OCI-LY3 (cell line): ENCODE measurements around the gene FAM3A.

Source experiments
- H2AFZ ChIP-seq: fragments of 200-600, 300-600 bp; shearing (Covaris generic); 2 replicates; pipeline ENCODE4 v1.6.0; 2014; ENCODE audit warnings: antibody characterized with exemption, low read depth, low read length
- H3K27ac ChIP-seq: fragments of 200-600, 300-600 bp; sonication (generic); 2 replicates; pipeline ENCODE4 v1.5.1; 2014; ENCODE audit warnings: mild to moderate bottlenecking, low read length, moderate library complexity, mixed read lengths
- H3K27me3 ChIP-seq: fragments of 200-600, 300-600 bp; sonication (generic); 2 replicates; pipeline ENCODE4 v1.6.1; 2014; ENCODE audit warnings: low read depth, low read length, mixed read lengths
- H3K36me3 ChIP-seq: fragments of 200-600, 300-600 bp; sonication (generic); replicated peaks from 2 replicates; pipeline ENCODE3; 2014; ENCODE audit warnings: low read depth, low read length, mixed read lengths
- H3K4me1 ChIP-seq: fragments of 300-600, 200-600 bp; sonication (generic); 2 replicates; pipeline ENCODE4 v1.6.1; 2014; ENCODE audit warnings: low read length, mixed read lengths
- H3K4me2 ChIP-seq: fragments of 200-600, 300-600 bp; sonication (generic); 2 replicates; pipeline ENCODE4 v1.6.1; 2014; ENCODE audit warnings: low read length, mixed read lengths
- H3K4me3 ChIP-seq: fragments of 300-600, 200-600 bp; sonication (generic); 2 replicates; pipeline ENCODE4 v1.5.1; 2014; ENCODE audit warnings: antibody characterized with exemption, mild to moderate bottlenecking, low read length, moderate library complexity
- H3K79me2 ChIP-seq: fragments of 300-600, 200-600 bp; shearing (Covaris generic); 2 replicates; pipeline ENCODE4 v1.6.1; 2014; ENCODE audit warnings: mild to moderate bottlenecking, low read length, mixed read lengths
- H3K9ac ChIP-seq: fragments of 300-600, 200-600 bp; shearing (Covaris generic); 2 replicates; pipeline ENCODE4 v1.6.0; 2014; ENCODE audit warnings: mild to moderate bottlenecking, low read length, moderate library complexity
- H3K9me3 ChIP-seq: fragments of 200-600, 300-600 bp; shearing (Covaris generic); 2 replicates; pipeline ENCODE4 v1.6.1; 2014; ENCODE audit warnings: low read length, mixed read lengths; ENCODE audit not compliant: insufficient read depth
- H4K20me1 ChIP-seq: fragments of 200-600, 300-600 bp; sonication (generic); 2 replicates; pipeline ENCODE4 v1.6.1; 2016; ENCODE audit warnings: low read length, mixed read lengths; ENCODE audit not compliant: insufficient read depth
- CTCF ChIP-seq: fragments of 200-600, 300-600 bp; sonication (generic); IDR thresholded peaks from 2 replicates; pipeline ENCODE4 v1.5.1; 2014; ENCODE audit warnings: antibody characterized with exemption, low read length, low read depth
- EZH2phosphoT487 ChIP-seq: fragments of 200-600 bp; shearing (Covaris generic); IDR thresholded peaks from 2 replicates; pipeline ENCODE4 v1.6.1; 2018; ENCODE audit warnings: antibody characterized with exemption, mixed run types, low read depth

Gene FAM3A

DNA sequence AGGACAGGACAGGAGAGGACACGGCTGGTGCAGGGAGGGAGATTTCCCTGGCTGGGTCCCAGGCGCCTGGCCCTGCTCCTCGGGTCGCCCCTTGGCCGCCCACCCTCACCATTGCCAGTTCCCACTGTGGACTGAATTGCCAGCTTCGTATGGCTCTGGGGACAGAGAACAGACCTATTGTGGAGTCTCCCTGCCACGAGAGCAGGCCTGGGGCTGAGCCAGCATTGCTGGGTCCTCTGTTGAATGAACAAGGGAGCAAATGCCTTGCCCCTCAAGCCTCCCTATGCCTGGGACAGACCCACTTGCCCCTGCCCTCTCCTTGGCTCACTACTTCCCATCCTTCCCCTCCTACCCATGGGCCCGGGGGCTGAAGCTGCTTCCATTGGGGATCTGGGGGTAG, 53.6 kb downstream of the FAM3A start:
- no peaks in the 10 kb centered on the region for H3K36me3 ChIP-seq
- H3K9me3 ChIP-seq, result no peaks in the 10 kb centered on the region
- H3K4me2 ChIP-seq, result no peak overlapping the region
- TF ChIP-seq EZH2phosphoT487, result no peak
- no peak for TF ChIP-seq CTCF
- H3K27ac ChIP-seq, result no peak overlapping the region
- H2AFZ ChIP-seq, result no peak overlapping the region
- peaks cover 5% of the 10 kb centered on the region; the same call in 1 of the 2 replicates for H4K20me1 ChIP-seq
- H3K4me1 ChIP-seq, result peaks cover 6% of the 10 kb centered on the region; the same call in 1 of the 2 replicates
- peaks cover 14% of the 10 kb centered on the region; the same call in 1 of the 2 replicates for H3K79me2 ChIP-seq
- no peak overlapping the region for H3K4me3 ChIP-seq
- no peak overlapping the region for H3K9ac ChIP-seq
- H3K27me3 ChIP-seq, result no peaks in the 10 kb centered on the region

DNA sequence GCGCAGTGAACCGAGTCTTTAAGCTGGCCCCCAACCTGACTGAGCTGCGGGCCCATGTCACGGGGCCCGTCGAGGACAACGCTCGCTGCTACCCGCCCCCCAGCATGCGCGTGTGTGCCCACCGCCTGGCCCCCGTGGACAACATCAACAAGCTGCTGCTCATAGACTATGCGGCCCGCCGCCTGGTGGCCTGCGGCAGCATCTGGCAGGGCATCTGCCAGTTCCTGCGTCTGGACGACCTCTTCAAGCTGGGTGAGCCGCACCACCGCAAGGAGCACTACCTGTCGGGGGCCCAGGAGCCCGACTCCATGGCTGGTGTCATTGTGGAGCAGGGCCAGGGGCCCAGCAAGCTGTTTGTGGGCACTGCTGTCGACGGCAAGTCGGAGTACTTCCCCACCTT, 55.7 kb downstream of the FAM3A start:
- H3K4me2 ChIP-seq, result no peak overlapping the region
- H3K9me3 ChIP-seq, result no peaks in the 10 kb centered on the region
- no peak overlapping the region for H3K9ac ChIP-seq

DNA sequence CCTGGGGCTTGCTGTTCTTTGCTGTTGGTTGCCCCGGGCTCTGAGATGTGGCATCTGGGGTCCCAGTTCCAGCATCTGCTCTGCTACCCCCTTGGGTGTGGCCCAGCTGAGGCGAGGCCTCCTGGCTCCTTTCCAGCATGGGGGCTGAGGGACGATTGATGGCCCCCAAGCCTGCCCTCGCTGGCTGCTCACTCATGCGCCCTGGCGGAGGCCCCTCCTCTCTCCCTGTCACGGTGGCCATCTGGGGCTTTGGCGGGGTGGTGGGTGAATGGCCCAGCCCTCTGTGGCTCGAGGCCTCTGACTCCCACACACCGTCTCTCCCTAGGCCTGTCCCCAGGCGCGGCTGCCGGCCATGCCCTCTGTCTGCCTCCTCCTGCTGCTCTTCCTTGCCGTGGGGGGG, 56.2 kb downstream of the FAM3A start:
- Histone ChIP-seq H3K27me3 (no peaks in the 10 kb centered on the region), H3K4me2 (peak overlapping the region; percentile 88; the same call in 1 of the 2 replicates), H2AFZ (no peak overlapping the region), H4K20me1 (peaks cover 5% of the 10 kb centered on the region; the same call in 1 of the 2 replicates), H3K79me2 (peaks cover 14% of the 10 kb centered on the region; the same call in 1 of the 2 replicates), H3K4me1 (peaks cover 9% of the 10 kb centered on the region), H3K27ac (no peak overlapping the region), H3K4me3 (no peak overlapping the region), H3K9ac (no peak overlapping the region), H3K36me3 (no peaks in the 10 kb centered on the region), H3K9me3 (no peaks in the 10 kb centered on the region)
- TF ChIP-seq CTCF, result no peak
- TF ChIP-seq EZH2phosphoT487, result no peak

More for the DNA sequence above, 55.7 kb downstream of the FAM3A start:
- Histone ChIP-seq H3K27me3 (no peaks in the 10 kb centered on the region), H3K36me3 (no peaks in the 10 kb centered on the region), H3K4me3 (no peak overlapping the region), H2AFZ (no peak overlapping the region), H3K79me2 (peaks cover 14% of the 10 kb centered on the region; the same call in 1 of the 2 replicates), H3K4me1 (peaks cover 9% of the 10 kb centered on the region), H3K27ac (no peak overlapping the region), H4K20me1 (peaks cover 5% of the 10 kb centered on the region; the same call in 1 of the 2 replicates)
- TF ChIP-seq CTCF (no peak), EZH2phosphoT487 (no peak)

GRCh38 chrX:154458954-154459778, 56.9 kb downstream of the FAM3A start:
- Histone ChIP-seq H3K9me3 (no peaks in the 10 kb centered on the region), H3K27ac (no peak overlapping the region), H3K4me2 (peak overlapping the region; percentile 88), H3K79me2 (peaks cover 14% of the 10 kb centered on the region; the same call in 1 of the 2 replicates), H3K27me3 (no peaks in the 10 kb centered on the region), H3K9ac (peak overlapping the region; percentile 80), H2AFZ (no peak overlapping the region), H3K36me3 (no peaks in the 10 kb centered on the region), H3K4me3 (peak overlapping the region; percentile 82), H3K4me1 (peaks cover 9% of the 10 kb centered on the region), H4K20me1 (peaks cover 5% of the 10 kb centered on the region; the same call in 1 of the 2 replicates)
- no peak for TF ChIP-seq EZH2phosphoT487
- no peak for TF ChIP-seq CTCF
